HG02885 (cell line): ENCODE data around the gene LAMA1.

Source experiments
- ATAC-seq: cut with Tn5 transposase; IDR thresholded peaks from one replicate; pipeline ENCODE4 v1.9.1; 2021; ENCODE audit warnings: mild to moderate bottlenecking; ENCODE audit not compliant: unreplicated experiment, poor library complexity

Gene LAMA1

GRCh38 chr18:7059276-7059675 is 58.3 kb downstream of the LAMA1 start:
- no peak for ATAC-seq

- ATAC-seq = no peak
These were observed 61.6 kb downstream of the LAMA1 start for GRCh38 chr18:7056026-7056425.

GRCh38 chr18:7049951-7050350 is 67.6 kb downstream of the LAMA1 start:
- ATAC-seq = no peak

DNA sequence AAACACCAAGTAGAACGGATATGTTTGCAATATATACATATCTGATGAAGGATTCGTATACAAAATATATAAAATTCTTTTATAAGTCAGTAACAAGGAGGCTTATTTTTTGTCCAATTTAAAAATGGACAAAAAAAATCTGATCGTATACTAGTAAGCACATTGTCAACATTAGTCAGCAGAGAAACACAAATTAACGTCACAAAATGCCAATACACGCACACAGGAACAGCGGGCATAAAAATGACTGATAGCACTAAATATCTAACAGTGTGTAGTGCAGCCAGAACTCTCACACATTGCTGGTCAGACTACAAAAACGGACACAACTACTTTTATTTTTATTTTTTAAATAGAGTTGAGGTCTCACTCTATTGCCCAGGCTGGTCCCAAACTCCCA is 69.5 kb downstream of the LAMA1 start:
- ATAC-seq = no peak

- ATAC-seq = no peak
These were observed 70.3 kb downstream of the LAMA1 start for GRCh38 chr18:7047336-7047735.

- no peak for ATAC-seq
These were observed 79.2 kb downstream of the LAMA1 start for GRCh38 chr18:7038330-7038851.

DNA sequence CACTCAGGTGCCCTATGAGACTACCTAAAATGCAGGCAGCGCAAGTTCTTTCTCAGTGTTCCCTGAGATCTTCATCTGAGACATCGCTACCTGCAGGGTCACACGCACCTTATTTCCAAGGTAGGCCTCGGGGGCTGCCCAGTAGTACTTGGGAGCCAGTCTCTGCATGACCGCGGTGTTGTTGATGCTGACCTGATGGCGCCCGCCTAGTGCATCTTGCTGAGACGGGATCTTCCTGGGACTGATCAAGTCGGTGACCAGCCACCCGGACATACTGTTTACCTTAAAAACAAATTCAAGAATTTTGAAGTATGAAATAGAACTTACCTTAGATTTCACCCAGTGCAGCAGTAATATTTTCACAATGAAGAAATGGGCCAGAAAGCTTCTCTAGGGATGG is 80.1 kb downstream of the LAMA1 start:
- ATAC-seq = no peak

- no peak for ATAC-seq
These were observed 81.8 kb downstream of the LAMA1 start for GRCh38 chr18:7035807-7036206.

DNA sequence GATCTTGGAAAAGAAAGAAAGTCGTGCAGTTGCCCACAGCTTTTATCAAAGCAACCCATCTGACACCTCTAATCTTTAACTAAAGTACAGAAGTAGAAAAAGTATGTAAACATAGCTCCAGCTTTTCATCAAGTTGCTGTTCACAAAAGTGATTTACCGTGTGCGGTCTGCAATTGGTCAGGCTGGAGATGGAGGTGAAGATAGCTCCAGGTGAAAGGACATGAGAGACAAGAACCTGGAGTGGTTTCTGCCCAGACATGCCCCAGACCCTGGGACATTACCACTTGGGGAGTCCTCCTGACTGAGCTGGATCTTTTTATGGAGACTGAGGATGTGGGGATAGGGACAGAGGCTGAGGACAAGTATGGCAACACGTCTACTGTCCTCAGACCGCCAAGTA is 82.7 kb downstream of the LAMA1 start:
- ATAC-seq = no peak

- ATAC-seq = no peak
These were observed 85.1 kb downstream of the LAMA1 start for GRCh38 chr18:7032537-7032936.

DNA sequence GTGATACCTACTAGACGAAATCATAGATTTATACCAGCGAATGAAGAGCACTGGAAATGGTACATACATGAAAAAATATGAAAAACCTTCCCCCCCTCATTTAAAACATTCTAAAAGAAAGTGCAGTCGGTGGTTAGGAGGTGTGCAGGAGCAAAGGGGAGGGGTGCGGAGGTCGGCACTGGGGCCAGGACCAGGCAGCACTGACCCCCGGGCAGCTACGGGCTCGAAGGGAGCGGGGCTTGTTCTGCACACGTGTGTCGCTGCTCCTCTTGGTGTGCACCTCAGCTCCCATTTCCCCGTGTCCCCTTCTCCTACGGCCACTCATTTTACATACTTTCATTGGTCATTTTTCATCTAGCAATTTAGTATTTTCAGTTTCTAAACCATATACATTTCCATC is 89.0 kb downstream of the LAMA1 start:
- ATAC-seq = no peak

DNA sequence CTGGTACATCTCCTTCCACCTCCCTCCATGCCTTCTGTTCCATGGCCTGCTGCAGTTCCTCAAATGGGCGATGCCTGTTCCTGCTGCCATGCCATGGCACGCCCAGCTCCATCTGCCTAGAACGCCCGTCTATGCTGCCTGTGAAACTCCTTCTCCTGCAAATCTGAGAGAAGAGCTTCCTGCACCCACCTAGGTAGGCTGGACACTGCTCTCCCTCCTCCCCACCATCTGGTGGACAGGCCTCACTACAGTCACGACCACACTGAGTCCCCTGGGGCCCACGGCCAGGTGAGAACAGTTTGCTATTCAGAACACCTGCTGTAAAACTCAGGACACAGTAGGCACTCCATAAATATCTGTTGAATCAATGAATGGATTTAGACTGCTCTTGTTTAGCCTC is 92.4 kb downstream of the LAMA1 start:
- ATAC-seq = no peak

DNA sequence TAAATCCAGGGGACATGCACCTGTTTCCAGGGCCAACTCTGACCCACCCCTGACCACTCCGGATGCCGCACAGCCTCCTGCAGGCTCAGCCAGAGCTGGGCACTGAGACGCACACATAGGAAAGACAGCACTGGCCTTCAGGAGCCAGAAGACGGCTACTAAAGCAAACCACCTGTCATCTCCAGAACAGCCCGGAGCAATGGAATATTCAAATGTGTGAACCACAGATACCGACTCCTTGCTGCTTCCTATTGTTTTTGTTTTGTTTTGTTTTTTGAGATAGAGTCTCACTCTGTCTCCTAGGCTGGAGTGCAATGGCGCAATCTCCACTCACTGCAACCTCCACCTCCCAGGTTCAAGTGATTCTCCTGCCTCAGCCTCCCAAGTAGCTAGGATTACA is 94.0 kb downstream of the LAMA1 start:
- ATAC-seq = no peak

DNA sequence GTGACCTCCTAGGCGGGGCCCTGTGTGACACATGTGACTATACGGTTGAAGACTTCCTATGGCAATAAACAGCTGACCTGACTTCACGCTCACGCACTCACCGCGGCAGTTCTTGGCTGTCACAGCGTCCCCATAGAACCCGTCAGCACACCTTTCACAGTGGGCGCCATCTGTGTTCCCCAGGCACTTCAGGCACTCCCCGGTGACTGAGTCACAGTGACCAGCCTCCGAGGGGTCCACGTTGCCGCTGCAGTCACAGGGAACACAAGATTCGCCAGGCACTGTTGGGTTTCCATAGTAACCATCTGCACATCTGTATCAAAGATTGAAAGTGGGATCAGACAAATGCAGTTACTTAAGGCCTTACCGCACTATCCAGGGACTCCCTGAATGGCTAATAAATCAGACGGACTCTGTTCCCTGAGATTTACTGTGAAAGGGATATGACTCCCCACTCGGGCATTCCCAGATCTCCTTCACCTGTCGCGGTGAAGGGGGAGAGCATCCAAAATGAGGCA is 94.5 kb downstream of the LAMA1 start:
- no peak for ATAC-seq

DNA sequence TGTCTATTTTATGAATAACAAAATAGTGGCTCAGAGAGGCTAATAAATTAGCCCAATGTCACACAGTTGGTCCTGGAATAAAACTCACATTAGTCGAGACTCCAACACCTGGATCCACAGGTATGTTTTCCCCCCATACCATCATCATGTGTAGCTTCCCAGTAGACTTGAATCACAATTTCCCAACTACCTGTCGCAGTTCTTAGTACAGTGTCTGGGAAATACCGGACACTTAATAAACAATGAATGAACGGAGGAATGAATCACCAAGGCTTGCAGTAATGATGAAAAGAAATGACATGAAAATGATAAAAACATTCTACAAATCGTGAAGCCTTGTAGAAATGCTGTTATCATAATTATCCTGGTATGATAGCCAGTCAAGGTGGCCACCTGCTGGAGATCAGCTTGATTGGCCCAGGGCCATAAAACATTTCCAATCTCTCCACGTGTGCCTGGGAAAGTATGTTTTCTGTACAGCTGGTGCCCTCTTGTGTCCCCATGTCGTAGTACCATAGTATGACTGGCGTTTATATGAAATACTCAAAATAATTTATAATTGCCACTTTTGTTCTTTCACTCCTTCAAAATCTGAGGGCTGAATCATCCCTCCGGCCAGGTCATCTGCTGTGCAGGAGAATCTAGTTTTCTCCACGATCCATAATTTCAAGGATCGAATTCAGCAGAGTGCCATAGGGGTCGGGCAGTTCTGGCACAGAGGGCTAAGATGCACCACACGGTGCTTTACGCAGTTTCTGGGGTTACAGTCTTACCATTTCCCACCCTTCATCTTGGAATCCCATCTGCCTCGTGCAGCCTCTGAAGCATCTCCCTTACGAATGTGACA is 95.4 kb downstream of the LAMA1 start:
- ATAC-seq = no peak

DNA sequence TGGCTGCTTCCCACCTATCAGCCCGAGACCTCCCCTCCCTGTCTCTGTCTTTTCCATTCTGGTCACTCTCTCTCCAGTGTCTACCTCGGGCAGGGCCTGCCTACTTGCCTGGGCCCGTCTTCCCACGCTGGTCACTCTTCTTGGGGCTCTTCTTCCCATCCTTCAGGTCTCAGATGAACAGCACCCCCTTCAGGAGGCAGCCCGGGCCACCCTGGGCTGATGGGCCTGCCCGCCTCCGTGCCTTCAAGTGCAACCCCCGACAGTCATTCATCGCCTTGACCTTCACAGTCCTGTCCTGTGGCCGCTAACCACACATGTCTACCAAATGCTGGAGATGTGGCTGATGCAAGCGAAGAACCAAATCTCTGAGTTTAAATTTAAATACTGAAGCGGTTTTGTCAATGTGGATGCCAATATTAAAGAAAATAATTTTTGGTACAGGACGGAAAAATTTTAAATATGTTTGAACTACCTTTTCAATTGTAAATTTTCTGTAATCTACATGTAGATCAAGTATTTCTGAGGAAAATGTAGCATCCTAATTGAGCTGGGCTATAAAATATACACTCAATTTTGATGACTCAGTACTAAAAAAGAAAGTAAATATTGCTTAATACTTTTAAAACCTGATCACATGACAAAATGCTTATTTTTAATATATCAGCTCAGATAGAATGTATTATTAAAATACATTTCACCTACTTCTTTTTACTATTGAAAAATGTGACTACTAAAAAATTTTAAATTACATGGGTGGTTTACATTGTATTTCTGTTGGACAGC is 96.4 kb downstream of the LAMA1 start:
- no peak for ATAC-seq

DNA sequence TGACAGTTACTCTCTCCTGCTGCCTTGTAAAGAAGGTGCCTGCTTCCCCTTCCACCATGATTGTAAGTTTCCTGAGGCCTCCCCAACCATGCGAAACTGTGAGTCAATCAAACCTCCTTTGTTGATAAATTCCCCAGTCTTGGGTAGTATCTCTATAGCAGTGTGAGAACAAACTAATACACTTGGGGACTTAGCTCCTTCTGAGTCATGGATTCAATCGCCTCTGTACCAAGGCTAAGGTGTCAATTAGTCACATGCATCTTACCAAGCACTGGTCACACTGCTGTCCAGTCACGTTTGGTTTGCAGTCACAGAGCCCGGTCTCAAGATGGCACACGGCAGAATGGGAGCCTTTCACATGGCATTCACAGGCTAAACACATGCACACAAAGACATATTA is 100.6 kb downstream of the LAMA1 start:
- ATAC-seq = no peak

DNA sequence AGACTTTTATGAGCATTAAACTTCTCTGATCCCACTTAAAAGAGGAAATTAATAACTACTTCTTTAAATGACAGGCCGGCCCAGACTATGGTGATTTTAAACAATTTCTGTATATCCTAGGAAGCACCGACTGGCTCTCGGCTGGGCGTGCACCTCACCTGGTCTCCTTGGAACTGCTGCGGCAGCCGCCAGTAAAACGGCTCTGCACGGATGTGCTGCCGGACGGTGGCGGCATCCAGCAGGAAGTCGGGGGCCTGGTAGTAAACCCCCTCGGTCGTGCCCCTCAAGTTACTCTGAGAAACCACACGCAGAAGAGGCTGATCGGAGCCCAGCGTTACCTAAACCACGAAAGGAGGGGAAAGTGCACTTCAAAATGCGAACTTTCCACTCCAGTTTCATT is 106.5 kb downstream of the LAMA1 start:
- no peak for ATAC-seq

- no peak for ATAC-seq
These were observed 113.6 kb downstream of the LAMA1 start for GRCh38 chr18:7004009-7004408.

DNA sequence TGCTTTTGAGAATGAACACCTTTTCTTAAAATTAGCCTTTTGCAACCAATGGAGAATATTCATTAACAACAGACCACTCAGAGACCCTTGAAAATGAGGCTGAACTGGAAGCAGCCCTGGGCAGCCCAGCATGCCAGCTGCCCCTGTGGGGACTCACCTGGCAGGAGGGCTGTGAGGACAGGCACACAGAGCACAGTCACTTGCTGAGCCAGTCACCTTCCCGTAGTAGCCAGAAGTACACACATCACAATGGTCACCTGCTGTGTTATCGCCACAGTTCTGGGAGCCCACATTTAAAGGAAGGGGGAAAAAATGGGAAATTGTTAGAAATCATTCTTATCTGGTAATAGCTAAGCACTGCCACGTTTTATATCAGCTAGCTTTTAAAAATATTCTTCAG is 115.5 kb downstream of the LAMA1 start:
- ATAC-seq = no peak

GRCh38 chr18:7000484-7001096 is 117.0 kb downstream of the LAMA1 start:
- no peak for ATAC-seq
